Fibroblast of the conjunctiva (primary cell): Measurements from ENCODE around the gene BARD1.
"Not testable (repeated sequence)": the region's sequence is repeated elsewhere in the genome, so short reads cannot be mapped to it uniquely, and the experiment has no call there.

Experiments
- DNase-seq: peaks from one replicate; pipeline ENCODE4 v3.0.0-alpha.2; 2010; ENCODE audit warnings: low read depth

BARD1 gene

GRCh38 chr2:214808981-214809750, at the start of gene BARD1:
BARD1 (minus strand) TSS chr2:214809683; CDS start chr2:214809569, 114 bp downstream.
- DNase-seq: peak; percentile 69

- DNase-seq: no peak
Observed at GRCh38 chr2:214856137-214856536, 46.7 kb upstream of the BARD1 start.

GRCh38 chr2:214853906-214854305, 44.4 kb upstream of the BARD1 start:
- no peak for DNase-seq

- no peak for DNase-seq
Observed at GRCh38 chr2:214843823-214844222, 34.3 kb upstream of the BARD1 start.

- DNase-seq: no peak
Observed at GRCh38 chr2:214839464-214839863, 30.0 kb upstream of the BARD1 start.

- no peak for DNase-seq
Observed at GRCh38 chr2:214837466-214837865, 28.0 kb upstream of the BARD1 start.

- no peak for DNase-seq
Observed at GRCh38 chr2:214836568-214836967, 27.1 kb upstream of the BARD1 start.

- peak; percentile 8 for DNase-seq
Observed at GRCh38 chr2:214830794-214831346, 21.4 kb upstream of the BARD1 start.

- DNase-seq: no peak
Observed at GRCh38 chr2:214816008-214816533, 6.6 kb upstream of the BARD1 start.

GRCh38 chr2:214810671-214811070, 1.2 kb upstream of the BARD1 start:
- no peak for DNase-seq

- DNase-seq: peak; percentile 98
Observed at GRCh38 chr2:214809751-214810564, 475 bp upstream of the BARD1 start.

- no peak for DNase-seq
Observed at GRCh38 chr2:214807653-214808052, 1.8 kb downstream of the BARD1 start.

GRCh38 chr2:214801768-214802397, 7.6 kb downstream of the BARD1 start:
- no peak for DNase-seq

GRCh38 chr2:214801068-214801467, 8.4 kb downstream of the BARD1 start:
- no peak for DNase-seq

- no peak for DNase-seq
Observed at GRCh38 chr2:214800180-214800579, 9.3 kb downstream of the BARD1 start.

- DNase-seq: no peak
Observed at GRCh38 chr2:214796911-214797310, 12.6 kb downstream of the BARD1 start.

GRCh38 chr2:214783181-214783580, 26.3 kb downstream of the BARD1 start:
- not testable (repeated sequence) for DNase-seq

GRCh38 chr2:214782671-214783070, 26.8 kb downstream of the BARD1 start:
- no peak for DNase-seq

- DNase-seq: no peak
Observed at GRCh38 chr2:214781226-214781625, 28.3 kb downstream of the BARD1 start.

- DNase-seq: no peak
Observed at GRCh38 chr2:214775971-214776370, 33.5 kb downstream of the BARD1 start.

GRCh38 chr2:214774108-214774507, 35.4 kb downstream of the BARD1 start:
- no peak for DNase-seq

- no peak for DNase-seq
Observed at GRCh38 chr2:214772443-214773015, 37.0 kb downstream of the BARD1 start.
